NCI-H1092 treated with DMSO at 0.1 percent for 48 hours (cell line): ENCODE measurements around the gene CBX8.
A peak's percentile ranks its signal among the peaks of the same experiment; 100 is the strongest.

ENCODE experiments used
- DNase-seq: peaks from one replicate; lab custom pipeline; 2025; lab: John Stamatoyannopoulos, UW

Gene CBX8

DNA sequence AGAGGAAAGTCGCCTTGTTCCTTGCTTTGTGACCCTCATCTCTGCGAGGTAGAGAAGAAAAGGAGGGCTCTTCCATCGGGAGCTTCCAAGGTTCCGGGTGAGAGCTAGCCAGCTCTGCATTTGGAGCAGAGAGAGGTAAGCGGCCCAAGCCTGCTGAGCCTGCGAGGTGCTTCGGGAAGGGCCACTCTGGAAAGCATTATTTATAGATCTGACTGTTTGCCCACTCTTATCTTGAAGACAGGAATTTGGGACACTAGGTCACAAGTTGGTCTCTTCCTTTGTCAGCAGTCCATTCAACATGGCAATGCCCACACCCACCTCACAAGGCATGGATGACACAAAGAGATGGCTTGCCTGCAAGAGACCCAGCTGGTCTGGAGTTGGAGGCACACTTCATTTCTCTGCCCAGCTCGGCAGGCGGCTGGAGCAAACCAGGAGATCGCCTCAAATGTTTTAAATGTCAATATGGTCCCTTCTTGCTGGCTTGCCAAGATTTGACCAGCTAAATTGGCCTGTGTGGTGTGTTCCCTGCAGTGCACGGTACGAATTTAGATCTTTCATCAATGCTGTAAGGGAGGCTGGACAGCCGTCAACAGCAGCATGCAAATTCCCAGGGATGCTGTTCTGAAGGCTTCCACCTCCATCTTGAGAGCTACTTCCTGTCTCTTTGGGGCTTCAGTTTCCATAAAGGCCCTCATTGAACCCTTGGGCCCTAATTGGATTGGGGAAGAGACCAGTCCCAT is 22.8 kb upstream of the CBX8 start:
- DNase-seq, result no peak

DNA sequence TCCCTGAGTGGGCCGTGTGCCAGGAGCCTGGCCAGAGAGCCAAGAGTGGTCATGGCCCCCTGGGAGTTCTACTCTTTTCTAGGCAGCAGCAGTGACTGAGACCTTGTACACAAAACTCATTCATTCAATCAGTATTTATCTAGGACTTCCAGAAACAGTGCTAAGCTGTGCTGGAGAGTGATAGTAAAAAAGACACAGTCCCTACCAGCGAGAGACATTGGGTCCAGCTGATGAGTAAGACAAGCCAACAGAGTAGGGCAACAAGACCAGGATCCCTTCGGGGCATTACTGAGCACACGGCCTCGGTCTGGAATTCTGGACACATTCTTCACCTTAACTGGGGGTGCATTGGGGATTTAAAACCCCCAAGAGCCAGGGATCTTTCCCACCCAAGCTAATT is 22.2 kb upstream of the CBX8 start:
- DNase-seq, result no peak

DNA sequence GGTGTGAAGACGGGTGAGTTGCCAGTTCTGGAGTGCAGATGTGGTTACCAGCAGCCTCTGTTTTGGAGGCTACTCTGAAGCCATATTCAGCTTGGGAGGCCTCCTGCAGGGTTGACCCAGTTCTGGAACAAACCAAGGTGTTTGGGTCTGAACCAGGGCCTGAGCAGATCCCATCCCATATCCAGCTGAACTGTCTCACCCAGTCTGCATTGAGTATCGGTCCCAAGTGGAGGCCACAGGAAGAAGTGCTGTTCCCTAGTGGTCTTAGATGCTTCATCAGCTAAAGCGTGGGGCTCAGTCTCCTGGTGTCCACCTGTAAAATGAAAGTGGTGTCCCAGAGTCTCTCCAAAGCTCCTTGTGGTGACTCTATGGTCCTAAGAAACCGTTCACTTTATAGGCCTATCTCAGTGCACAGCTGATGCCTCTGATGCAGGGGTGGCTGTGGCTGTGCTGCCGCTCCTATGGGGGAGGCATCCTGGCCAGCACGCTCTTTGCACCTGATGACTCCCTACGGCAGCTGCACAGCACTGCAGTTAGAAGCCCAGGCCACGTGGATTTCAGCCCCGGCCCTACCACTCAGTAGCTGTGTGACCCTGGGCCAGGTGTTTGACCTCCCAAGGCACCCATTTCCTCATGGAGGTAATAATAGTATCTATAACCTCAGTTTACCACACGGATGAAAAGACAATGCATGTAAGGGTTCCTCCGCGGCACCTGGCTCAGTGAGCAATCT is 21.3 kb upstream of the CBX8 start:
- peak; percentile 65 for DNase-seq

DNA sequence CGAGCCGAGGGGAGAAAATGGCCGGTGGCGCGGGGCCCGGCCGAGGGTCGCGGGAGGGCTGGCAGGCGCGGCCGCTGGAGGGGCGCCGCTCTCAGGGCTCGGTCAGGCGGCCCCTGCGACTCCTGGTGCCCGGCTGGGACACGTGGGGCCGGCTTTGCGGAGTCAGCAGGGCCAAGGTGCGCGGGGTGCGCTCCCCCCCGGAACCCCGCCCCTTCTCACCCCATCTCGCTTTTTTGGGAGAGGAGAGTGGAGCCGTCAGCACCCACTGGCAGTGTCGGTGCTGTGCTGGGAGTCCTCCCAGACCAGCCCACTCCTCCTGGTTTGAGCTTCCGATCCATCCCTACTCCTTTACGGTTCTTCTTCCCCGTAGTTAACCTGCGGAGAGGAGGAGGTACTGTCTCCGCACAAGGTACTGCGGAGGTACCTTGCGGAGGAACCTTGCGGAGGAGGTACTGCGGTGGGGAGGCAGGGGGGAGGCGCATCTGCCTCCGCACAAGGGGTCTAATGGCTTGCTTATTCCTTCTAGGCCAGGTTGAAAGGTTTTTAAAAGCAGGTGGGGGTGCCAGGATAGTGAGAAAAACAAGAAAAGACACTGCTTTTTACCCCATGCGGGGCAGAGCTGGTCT is 19.1 kb upstream of the CBX8 start:
- no peak for DNase-seq

DNA sequence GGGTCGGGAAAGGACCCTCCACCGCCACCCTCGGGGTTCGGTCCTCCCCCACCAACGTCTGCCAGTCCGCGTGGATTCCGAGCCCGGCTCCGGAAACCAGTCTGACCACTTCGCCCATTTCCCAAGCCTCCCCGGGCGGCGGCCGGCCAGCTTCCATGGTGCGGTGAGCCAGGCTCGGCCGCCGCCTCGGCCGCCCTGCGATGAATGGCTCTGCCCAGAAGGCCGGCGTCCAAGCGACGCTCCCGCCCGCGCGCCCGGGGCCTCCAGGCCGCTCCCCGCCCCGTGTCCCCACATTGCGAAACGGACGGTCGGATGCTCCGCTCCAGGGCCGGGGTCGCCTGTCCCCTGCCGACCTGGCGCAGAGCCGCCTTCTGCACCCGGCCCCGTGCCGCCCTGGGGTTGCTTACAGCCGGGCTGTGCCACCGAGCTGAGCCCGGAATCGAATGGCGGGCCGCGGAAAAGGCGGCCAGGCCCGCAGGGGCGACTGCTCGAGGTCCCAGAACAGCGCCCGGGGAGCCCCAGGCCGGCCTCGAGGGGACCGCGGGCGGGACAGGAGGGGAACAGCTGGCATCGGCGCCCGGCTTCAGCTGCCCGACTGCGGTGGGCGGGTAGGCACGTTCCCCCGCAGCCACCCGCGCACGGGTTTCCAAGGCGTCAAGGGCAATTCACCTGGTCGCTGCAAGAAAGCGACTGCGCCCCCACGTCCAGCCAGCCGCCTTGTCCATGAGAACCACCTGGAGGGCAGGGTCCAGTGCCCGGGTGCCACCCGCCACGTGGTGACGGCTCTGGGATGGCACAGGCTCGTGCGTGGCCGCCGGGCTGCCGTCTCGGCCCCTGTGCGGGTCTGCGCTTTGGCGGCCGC is 18.3 kb upstream of the CBX8 start:
- DNase-seq, result no peak

DNA sequence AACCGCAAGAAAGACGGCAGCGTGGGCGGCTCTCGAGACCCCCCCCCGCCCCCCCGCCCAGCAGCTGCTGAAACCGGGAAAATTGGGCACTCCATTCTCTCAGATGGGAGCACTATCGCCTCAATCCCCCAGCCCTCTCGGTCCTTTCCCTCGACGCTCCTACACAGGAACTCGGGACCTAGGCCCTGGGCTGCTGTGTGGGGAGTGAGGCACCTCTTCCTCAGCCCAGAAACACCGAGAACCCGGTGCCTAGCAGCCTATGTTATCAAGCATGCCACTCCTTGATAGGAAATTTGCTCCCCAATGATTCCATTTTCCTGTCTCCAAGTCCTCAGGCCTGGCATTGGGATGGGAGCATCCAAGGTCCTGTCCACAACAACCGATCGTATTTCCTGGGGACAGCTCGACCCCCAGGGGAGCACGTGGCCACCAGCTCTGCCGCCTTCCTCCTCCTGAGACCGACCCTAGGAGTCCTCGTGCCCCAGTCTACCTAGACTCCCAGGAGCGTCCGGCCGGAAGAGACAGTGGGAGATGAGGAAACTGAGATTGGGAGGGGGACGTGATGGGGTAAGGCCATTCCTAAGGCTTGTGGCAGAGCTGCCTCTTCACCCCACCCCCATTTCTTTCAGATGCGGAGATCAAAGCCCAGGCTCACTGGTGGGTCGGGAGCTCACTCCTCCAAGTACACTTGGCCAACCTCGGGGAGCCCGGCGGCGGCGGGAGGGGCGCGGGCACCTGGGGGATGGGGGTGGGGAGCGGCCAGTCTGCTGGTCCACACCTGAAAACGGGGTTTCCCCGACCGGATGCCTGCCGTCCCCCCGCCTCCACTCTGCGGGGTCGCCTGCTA is 17.5 kb upstream of the CBX8 start:
- DNase-seq, result peak; percentile 31

DNA sequence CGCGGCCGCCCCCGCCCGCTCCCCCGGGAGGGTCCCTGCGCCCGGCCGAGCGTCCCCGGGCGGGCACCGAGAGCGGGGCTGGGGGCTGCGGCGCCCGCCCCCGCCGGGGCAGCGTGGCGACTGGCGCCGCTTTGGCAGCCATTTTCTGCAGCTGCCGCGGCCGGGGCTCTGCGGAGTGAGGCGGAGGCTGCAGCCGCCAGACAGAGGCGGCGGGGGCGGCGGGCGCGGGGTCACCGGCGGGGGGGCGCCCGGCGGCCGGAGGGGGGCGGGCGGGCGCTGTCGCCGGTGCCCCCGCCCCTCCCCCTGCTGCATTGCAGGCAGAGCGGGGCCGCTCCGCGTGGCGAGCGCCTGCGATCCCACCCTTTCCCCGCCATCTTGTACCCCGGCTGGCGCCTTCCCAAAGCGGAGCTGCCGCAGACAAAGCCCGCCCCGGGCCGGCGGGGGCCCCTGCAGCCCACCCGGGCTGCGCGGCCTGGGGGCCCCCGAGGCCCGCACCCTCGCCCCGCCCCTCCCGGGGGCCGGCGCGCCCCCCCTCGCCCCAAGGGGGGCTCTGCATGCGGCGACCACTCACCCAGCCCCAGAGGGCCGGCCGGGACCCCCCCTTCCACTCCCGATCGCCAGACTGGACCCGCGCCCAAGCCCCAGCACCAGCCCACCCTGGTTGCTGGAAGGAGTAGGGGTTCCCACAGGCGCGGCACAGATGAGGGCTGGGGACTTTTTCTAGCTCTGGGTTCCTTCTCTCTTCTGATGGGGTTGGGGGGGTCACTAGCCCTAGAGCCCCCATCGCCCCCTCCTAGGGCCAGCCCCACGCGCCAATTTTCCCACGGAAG is 16.6 kb upstream of the CBX8 start:
- DNase-seq, result peak; percentile 64

DNA sequence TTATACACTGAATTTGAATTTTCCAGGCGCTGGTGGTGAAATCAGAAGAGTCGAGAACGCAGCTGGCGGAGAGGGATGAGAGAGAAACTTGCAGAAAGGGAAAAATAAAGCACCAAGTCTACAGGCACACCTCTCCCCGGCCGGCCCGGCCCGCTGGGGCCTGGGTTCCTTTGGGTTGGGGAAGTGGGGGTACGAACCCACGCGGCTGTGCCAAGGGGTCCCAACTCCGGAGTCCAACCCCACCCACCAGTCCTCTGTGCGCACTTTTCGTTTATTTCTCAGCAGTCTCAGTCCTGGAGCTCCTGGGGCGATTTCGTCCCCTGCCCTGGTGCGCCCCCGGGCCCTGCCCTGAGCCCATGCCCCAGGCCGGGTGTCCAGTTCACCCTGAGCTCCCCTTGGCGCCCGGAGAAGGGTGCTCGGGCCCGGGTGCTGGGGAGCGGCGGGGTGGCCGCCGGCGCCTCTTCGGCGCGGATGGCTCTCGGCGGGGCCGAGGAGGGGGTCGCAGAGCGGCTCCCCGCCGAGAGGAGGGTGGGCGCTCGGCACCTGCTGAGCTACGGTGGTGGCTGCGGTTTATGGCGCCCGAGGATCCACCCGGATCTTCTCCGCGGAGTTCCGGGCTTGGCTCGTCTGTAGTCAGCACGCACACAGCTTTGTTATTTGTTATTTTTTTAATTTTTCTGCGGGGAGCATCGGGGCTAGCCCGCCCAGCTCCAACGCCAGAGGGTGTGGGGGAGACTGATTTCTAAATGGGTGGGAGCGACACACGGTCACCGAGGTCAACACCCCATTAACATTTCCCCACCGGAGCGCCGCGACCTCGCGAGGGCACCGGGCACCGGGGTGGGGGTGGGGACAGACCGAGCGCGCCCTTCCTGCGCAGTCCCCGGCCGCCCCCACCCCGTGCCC is 15.7 kb upstream of the CBX8 start:
- DNase-seq, result peak; percentile 77

DNA sequence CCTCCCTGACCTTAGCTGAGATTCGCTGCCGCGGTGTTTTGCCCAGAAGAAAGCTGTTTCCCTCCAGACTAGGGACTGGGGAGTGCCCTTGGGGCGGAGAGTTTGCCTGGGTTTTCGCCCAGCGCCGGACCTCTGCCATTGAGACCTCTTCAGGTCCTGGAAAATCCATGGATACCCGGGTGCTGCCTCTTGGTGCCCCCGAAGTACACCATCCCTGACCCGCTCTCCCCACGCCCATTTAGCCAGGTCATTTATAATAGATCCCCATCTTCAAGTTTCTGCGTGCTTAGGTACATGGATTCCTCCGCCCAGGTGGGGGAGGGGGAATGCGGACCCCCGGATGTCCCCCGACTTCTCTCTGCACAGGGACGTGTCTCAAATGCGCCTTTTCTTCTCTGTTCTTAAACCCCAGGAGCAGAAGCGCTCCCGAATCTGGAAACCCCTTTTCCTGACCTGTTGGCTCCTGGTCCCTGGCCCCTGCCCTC is 15.0 kb upstream of the CBX8 start:
- peak; percentile 76 for DNase-seq

DNA sequence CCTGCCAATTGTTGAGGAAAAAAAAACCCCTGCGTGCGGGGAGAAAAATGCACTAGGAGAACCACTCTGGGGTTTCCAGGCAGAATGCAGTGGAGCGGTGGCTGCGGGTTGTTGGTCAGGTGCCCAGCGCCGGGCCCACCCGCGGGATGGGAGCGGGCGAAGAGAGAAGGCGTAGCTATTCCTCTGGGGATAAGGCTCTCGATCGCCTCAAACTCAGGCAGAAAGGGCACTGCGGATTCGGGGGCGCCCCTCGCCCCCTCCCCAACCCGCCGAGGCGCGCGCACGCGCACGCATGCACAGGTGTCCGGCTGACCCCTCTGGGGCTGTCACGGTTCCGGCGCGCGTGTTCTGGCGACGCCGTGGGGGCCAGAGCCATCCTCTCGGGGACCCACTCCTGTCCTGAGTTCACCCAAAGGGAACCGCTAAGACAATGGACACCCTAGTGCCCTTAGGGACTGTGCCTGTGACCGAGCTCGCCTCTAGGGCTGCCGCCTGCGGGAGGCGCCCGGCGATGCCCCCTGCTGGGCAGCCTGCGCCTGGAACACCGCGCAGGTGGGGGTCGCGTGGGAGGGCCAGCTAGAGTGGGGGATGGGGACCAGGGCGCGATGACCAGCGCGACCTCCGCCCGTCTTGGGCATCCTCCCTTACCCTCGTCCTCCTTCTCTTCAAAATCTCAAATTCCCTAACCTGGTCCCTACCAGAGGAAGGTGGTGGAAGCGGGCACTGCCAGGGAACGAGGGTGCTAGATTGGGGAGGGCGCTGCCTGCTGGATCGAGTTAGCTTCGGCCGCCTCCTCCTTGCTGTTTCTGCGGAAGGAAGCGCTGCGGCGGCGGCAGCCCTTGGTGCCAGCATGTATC is 14.4 kb upstream of the CBX8 start:
- DNase-seq, result peak; percentile 88

DNA sequence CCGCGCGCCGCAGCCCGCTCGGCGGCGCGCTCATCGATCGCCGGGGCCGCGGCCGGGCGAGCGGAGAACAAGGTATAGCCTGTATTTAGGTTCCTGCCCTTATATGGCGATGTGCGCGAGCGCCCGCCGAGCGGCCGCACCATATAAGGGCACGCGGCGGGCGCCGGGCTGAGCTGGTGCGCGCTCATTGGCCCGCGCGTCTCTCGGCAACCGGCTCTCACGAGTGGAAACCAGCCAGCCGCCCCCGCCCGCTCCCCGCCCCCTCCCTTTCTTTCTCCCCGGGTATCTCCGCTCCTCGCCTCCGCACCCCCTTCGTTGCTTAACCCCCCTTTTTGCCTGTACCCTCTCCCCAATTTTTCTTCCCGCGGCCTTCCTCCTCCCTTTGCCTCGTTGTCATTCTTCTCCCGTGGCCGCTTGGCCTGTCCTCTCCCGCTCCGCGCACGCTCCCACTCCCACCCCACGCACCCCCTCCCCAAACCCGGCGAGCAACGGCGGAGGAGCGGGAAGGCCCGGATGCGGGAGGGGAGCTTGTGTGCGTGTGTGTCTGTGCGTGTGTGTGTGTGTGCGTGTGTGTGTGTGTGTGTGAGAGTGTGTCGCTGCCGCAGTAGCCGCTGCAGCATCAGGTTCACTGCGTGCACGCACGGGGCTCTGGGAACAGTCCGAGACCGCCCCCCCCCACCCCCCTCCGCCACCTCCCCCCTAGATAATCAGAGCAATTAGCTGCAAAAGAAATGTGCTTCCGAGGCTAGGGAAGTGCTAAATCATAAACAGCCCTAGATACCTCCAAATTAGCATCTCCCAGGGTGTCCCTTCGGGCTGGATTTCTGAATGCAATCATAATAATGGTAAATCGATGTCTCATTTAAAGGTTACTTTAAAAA is 13.5 kb upstream of the CBX8 start:
- DNase-seq, result peak; percentile 92

DNA sequence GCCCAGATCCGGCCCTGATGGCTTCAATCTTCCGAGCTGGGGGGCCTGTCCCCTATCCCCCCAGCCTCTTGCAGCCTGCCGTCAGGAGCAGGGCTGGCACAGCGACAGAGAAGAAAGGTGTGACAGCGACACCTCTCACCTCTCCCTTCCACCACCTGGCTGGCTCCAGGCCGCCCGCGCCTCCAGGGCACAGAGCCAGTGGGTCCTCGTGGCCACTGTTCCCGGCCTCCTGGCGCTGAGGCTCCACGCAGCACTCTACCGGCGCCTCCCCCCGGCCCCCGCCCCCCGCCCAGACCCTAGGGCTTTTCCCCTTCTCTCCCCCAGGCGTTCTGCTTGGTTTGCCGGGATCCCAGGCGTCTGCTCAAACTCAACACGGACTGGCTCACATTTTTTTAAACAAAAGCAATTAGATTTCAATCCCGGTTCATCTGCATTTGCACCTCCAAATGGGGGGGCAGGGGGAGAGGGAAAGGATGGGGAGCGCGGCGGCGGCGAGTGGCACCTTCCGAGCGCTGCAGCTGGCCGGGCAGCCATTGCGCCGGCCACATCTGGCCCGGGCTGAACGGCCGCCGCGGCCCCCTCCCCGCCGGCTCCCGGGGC is 12.8 kb upstream of the CBX8 start:
- DNase-seq, result peak; percentile 69

DNA sequence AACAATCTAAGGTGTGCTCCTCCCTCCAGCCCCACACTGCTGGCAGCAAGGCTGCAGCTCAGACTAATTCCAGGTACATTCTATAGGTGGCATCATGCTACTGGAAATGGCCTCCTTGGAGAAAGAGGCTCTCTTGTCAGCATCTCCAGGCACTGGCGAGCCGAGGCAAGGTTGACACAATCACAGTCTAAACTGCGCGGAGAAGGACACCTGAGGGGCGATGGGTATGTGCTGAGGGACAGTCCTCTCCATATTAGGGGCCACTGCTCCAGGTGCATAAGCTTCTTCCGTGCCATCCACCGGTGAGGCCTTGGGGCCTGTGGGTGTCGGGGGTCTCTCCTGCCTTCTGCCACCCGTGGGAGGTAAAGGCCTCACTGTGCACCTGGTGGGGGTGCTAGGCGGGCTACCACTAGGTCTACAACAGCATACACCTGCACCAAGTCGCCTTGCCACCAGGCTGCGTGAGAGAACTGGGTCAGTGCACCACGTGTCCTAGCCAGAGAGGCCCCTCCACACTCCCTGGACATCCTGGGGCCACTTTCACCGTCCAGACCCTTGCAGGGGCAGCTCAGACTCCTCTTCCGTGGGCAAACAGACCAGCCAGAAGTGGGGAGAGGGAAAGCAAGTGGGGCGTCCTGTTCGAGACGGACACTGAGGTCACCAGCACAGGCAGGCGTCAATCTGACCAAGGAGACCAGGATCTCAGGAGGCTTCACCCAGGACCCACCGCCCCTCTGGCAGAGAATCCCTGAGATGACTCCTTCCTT is 12.1 kb upstream of the CBX8 start:
- peak; percentile 81 for DNase-seq

DNA sequence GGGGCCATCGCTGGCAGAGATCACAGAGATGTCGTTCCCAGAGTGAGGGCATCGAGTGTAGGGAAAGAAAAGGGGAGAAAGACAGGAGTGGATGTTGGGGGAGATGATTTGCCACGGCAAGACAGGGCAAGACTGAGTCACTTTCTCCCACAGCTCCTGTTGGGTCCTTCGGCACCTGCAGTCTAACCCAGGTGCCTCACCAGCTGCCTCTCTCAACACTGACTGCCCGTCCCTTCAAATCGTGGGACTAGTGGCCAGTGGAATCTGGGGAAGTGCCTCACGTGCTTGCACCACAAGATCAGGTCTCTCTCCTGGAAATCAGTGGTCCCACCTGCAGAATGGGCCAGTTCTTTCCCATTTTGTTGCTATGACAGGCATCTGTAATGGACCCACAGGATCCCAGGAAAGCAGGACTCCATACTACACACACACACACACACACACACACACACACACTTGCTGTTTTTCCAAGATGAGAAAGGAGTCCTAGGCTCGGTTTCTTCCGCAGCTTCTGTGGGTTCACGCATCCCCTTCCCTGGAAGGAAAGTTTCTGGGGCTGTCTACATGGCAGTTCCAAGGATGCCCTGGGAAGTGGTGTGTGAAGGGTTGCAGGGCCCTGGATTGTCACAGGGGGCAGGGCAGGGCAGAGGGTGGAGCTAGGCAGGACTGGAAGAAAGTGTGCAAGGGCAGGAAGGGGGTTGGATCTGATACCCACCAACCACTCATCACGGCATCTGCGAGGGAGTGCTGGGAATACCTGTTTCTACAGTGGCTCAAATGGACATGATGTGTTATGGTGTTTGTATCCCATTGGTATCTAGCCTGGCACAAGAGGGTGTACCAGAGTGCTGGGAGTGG is 10.2 kb upstream of the CBX8 start:
- no peak for DNase-seq

DNA sequence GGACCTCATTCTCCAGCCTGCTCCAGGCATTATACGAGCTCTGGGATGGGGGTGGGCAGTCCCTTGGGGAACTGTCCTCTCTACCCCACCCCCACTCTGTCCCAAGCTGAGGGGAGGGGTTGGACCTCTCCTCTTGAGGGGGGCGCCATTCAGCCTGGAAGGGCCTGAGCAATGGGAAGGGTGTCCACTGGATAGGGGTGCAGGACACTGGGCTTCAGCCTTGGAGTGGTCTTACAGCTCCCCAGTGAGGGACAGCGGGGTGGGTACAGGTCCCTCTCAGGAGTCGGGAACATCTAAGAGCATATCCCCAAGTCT is 9.5 kb upstream of the CBX8 start:
- no peak for DNase-seq
